GM18951 (cell line): ENCODE measurements around the gene FLT3.

Source experiments
- POLR2A ChIP-seq: IDR thresholded peaks from 4 replicates; pipeline ENCODE4 v1.6.1; 2011; ENCODE audit warnings: mild to moderate bottlenecking; ENCODE audit not compliant: insufficient read length, insufficient read depth; ENCODE audit errors: extremely low read depth
- in situ Hi-C: fragments of 300-500 bp; cut with MboI; formaldehyde crosslinking; loops from one replicate; pipeline ENCODE4 v1.12.0; 2022; ENCODE audit warnings: low sequenced_read_pairs, mixed read lengths, inconsistent platforms; ENCODE audit not compliant: unreplicated experiment

FLT3 gene

DNA sequence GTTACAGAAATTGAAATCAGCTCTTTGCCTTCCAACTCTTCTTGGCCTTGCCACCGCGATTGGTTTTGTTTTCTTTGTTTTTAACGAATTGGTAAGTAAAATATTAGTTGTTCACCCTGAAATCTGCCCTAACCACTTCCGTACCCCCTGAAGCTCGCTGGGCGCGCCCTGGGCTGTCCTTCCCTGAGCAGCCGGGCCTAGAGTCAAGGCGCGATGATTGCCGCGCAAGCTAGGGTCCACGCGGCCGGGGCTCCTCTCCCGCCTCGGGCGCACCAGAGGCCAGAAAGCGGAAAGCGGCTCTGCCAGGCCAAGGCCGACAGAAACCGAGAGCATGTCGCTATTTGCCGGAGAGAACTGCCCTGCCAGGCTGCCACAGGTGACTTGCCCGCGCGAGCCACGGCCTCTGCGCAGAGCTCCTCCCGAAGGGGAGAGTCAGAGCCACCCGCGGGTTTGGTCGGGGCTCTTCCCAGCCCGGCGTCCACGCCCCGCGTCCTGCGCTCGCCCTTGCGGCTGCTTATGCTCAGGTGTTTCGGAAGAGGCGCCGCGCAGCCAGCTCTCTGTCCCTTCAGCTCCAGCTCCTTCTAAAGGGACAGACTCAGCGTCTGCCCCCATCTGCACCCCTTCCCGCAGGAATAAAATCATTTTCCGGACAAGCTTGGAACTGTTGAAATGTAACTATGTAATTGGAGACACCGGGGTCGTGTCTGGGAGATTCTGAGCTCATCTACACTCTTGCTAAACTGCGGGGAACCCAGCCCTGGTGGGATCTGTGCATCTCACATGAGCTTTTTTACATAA is 124.6 kb downstream of the FLT3 start:
- in situ Hi-C loops, result loop anchor here (25.0 kb wide), 1 partner anchor 1013 kb away; no protein-coding TSS in a partner anchor
- TF ChIP-seq POLR2A, result no peak

DNA sequence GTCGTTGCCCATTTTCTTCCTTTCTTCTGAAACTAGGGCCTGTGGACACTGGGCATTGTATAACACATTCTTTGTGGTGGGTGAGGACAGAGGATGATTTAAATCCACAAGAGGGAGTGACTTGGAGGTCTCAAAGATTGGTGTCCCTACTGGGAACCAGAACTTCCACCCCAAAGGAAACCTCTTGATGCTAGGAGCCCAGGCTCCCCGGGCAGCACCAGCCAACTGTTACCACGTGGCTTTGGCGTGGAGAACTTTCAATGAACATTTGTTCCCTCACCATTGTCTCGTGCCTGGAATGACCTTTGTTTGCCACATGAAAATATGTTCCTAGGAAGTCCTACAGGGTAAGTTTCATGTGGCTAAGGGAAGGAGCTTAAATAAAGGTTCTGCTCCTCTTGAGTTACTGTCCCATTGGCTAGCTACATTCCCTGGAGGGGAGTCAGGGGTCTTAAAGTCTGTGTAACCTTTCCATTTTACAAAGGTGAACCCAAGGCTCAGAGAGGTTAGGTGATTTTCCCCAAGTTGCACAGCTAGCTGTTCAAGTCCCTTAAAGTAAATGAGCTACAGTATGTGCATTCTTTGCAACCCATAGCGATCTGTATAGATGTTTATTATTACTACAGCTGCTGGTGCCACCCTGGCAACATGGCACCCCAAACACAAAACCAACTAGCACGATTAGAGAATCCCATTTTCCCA is 126.3 kb downstream of the FLT3 start:
- TF ChIP-seq POLR2A, result no peak
- in situ Hi-C loops, result loop anchor here (25.0 kb wide), 1 partner anchor 587 kb away; no protein-coding TSS in a partner anchor

DNA sequence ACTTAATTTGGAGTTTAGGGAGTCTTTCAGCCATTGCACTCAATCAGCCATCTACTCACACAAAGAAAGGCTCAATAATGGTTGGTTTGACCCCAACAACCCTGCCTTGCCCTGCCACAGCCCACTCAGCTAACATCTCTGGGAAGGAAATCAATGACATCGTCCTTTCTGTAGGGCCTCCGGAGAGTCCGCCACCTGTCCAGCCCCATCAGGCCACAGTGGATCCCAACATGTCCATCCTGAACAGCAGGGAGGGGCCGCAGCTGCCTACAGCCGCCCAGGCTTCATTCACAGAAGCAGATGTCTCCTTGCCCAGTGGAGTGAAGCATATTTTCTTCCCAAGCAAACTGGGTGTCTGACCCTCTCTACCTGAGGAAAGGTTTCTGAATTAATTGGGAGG is 127.1 kb downstream of the FLT3 start:
- in situ Hi-C loops, result loop anchor here (25.0 kb wide), 1 partner anchor 586 kb away; no protein-coding TSS in a partner anchor
- no peak for TF ChIP-seq POLR2A

DNA sequence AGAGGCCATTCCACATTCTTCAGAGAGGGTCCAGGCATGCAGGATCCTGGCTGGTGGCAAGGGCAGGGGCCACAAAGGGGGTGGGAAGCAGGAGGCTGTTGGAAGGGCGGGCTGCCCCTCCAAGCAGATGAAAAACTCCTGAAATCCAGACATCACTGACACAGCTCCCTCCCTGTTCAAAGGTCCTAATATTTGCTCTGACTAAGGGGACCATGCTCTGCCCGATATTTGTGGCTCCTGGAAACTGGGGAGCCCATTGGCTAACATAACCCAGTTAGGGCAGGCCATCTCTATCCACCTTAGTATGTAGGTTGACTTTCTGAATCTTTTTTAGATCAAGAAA is 127.9 kb downstream of the FLT3 start:
- TF ChIP-seq POLR2A, result no peak
- in situ Hi-C loops, result loop anchor here (25.0 kb wide), 1 partner anchor 585 kb away; no protein-coding TSS in a partner anchor

DNA sequence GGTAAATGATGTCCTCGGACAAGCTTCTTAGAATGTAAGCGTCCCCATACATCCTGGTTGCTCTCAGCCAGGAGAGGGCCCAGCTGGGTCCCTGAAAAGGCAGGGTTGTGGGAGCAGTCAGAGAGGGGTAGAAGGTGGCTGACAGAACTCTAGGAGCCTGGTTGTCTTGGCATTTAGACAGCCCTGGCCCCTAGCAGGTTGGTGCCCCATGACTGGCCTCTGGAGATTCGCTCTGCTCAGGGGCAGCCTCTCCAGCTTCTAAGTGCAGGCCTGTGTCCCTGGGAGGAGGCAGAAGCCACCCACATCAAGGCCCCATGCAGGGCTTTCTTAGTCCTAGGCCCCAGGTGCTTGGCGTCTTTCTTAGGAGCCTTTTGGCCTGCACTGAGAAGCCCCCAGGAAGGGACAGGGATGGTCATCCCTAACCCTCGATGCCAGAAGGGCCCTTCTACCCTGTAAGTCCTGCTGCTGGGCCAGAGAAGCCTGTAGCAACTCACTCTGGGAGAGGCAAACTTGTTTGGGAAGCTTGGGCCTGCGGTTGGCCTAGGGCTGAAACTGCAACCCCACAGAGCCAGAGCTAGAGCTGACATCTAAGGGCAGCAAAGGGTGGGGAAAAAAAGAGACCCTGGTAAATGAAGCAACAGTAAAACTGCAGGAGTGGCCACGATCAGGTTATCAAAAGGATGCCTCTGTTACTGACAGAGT is 128.4 kb downstream of the FLT3 start:
- in situ Hi-C loops, result loop anchor here (25.0 kb wide), 1 partner anchor 585 kb away; no protein-coding TSS in a partner anchor

DNA sequence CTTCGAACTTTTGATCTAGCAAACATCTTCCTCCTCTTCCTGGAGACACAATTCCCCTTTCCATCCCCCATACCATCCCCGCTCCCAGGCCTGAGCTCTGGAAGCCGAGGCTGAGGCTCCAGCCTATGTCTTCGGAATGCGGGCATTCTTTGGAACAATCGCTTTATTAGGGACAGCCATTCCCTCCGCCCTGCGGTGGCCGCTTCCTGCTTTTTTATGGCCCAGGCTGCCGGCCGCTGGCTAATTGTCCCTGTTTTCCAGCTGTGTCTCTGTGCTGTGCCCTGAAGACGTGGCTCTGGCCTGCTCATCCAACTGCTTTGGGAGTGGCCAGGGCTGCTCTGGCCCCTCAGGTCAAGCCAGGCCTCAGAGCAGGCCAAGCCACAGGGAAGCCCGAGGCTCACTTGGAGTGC is 129.1 kb downstream of the FLT3 start:
- no peak for TF ChIP-seq POLR2A
- in situ Hi-C loops, result loop anchor here (25.0 kb wide), 1 partner anchor 584 kb away; no protein-coding TSS in a partner anchor

More for the DNA sequence above, 128.4 kb downstream of the FLT3 start:
- no peak for TF ChIP-seq POLR2A

DNA sequence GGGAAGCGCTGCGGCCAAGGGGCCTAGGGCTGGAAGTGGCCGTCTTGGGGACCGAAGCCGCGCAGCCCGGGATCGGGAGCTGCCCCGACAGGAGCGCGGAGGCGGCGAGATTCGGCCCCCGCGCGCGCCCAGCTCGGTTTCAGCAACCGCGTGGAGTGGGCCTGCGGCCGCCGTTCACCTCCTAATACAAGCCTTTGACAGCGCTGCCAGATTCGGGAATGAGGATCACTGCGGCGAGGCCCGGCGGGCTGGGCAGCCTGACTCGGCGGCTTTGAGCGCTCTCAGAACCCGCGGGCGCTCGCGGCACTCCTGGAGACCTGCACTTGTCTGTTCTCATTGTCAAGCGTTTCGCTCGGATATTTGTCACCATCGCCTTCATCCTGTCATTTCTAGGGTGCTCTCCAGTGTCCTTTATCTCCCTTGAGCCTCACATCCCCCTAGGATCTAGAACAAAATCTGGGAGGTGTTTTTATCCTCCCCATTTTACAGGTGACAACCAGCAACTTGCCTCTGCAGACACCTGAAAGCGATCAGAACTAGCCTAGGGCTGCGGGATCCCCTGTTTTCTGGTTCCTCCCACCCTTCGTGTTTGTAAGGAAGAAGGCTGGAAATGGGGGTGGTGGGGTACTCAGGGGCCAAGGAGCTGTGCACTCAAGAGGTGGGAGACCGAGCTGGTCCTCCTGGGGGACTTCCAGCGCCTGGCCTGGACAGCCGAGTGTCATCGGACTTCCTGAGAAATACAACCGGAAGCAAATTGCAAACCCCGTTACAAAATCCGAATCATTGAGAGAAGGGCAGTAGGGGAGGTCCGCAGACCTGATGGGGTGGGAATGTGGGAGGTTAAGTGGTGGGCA is 129.8 kb downstream of the FLT3 start:
- in situ Hi-C loops, result loop anchor here (25.0 kb wide), 1 partner anchor 583 kb away; no protein-coding TSS in a partner anchor
- no peak for TF ChIP-seq POLR2A

DNA sequence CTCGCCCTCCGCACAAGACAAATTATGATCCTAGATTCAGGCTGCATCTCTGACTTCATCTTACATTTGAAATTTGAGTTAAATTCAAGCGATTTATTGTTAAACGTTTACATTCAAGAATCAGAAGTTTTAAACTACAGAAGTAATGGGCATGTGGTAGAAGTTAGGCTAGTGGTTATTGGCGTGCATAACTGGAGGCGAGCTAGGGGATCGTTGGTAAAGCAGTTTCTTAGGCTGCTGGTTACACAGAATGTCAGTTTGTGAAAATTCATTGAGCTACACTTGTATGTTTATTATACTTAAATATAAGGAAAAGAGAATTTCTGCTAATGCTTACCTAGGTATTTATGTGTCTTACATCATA is 130.5 kb downstream of the FLT3 start:
- no peak for TF ChIP-seq POLR2A
- in situ Hi-C loops, result loop anchor here (25.0 kb wide), 1 partner anchor 583 kb away; no protein-coding TSS in a partner anchor

DNA sequence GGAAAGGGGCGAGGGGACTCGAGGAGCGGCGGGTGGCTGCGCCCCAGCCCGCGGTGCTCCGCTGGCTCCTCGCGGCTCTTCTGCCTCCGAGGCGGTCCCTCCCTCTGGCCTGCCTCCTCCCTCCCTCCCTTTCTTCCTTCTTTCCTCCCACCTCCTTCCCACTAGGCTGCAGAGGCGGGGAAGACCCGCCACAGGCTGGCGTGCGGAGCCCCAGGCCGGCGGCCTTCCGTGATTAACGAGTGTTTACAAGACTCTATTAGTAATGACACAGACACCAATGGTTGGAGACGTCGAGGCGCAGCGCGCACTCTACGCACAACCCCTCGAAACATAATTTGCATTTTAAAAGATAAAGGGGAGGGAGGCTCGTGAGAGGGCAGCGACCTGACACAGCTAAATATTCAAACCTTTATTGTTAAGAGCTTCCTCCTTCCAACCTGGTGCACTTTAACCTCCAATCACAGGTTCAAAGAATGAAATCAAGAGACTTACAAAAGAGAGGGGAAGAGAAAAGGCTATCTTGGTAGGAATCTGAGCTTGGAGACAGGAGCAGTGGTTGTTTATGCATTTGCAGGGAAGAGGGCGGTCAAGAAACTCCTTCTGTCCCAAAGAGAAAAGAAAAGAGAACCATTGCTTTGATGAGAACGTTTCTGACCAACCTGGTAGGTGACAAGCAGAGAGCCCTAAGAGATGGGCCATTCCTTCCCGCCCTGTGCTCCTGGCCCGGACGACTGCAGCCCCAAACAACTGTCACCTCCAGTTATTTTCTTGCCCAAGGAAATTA is 131.1 kb downstream of the FLT3 start, which contains the start of gene CDX2:
Gene CDX2 (minus strand): TSS at position 234 of the 784 bp plus-strand sequence. CDS start 309 bp downstream, outside the sequence.
- in situ Hi-C loops, result loop anchor here (25.0 kb wide), 1 partner anchor 582 kb away; no protein-coding TSS in a partner anchor
- no peak for TF ChIP-seq POLR2A

DNA sequence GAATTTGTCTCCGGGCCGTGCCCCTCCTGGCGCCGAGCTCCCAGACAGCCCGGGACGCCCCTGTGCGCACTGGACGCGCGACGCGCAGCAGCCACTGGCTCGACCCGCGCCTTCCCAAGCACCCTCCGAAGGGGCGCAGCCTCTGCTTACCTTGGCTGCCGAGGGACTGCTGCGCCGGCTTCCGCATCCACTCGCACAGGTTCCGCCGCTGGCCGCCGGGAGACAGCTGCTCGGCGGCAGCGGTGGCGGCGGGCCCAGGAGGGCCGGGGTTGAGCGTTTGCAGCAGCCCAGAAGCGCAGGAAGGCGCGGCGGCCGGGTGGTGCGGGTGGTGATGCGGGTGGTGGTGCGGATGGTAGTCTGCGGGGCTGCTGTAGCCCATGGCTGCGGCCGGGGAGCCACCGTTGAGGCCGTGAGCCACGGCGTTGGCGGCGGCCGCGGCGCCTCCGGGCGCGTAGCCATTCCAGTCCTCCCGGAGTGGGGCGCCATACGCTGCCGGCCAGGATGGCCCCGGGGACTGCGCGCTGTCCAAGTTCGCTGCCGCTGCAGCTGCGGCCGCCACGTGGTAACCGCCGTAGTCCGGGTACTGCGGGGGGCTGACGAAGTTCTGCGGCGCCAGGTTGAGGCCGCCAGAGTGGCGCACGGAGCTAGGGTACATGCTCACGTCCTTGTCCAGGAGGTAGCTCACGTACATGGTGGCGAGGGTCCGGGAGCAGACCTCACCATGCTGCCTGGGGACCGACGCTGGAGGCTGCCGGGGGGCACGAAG is 131.9 kb downstream of the FLT3 start:
- TF ChIP-seq POLR2A, result no peak
- in situ Hi-C loops, result loop anchor here (25.0 kb wide), 1 partner anchor 581 kb away; no protein-coding TSS in a partner anchor
